Upper lobe of left lung (tissue), 4 donors: Measurements from ENCODE around the gene NME1.

Experiments
- CTCF ChIP-seq, 6 experiments: fragments of 450-650 bp in 4 of 6; fragments of 200-600 bp in 2 of 6; sonication (generic) in 2 of 6; IDR thresholded peaks; one replicate each; pipeline ENCODE4 v1.5.1; 2016 to 2019; ENCODE audit warnings: antibody characterized with exemption in 6 of 6
- EP300 ChIP-seq, 4 donors: sonication (generic); formaldehyde crosslinking; IDR thresholded peaks; one replicate each; pipeline ENCODE4 v1.5.1; 2017; ENCODE audit warnings: antibody characterized with exemption in 4 of 4, control low read depth in 2 of 4
- POLR2A ChIP-seq, 4 donors: fragments of 450-650 bp; IDR thresholded peaks; one replicate each; pipeline ENCODE4 v1.5.1; 2016 to 2017; ENCODE audit warnings: antibody characterized with exemption in 4 of 4, mild to moderate bottlenecking in 2 of 4
- POLR2AphosphoS5 ChIP-seq, 2 donors: sonication (generic); formaldehyde crosslinking; IDR thresholded peaks; one replicate each; pipeline ENCODE4 v1.5.1; 2017; ENCODE audit warnings: antibody characterized with exemption in 2 of 2

GRCh38 chr17:51149163-51149562, 4.2 kb upstream of the NME1 start:
- TF ChIP-seq CTCF (IDR thresholded peaks at IDR 0.05): no peak
- no peak for TF ChIP-seq POLR2A (IDR thresholded peaks at IDR 0.05)
- no peak for TF ChIP-seq EP300 (IDR thresholded peaks at IDR 0.05)
- TF ChIP-seq POLR2AphosphoS5 (IDR thresholded peaks at IDR 0.05): no peak
